Breast epithelium (tissue), 3 donors: ENCODE data around the gene ARMCX2.

ENCODE experiments used
- POLR2A ChIP-seq: fragments of 450-650 bp; IDR thresholded peaks from one replicate; pipeline ENCODE4 v1.6.1; 2016; ENCODE audit warnings: antibody characterized with exemption, mild to moderate bottlenecking, moderate library complexity
- POLR2AphosphoS5 ChIP-seq, 3 donors: sonication (generic); formaldehyde crosslinking; IDR thresholded peaks; one replicate each; pipeline ENCODE4 v1.6.1; 2017; ENCODE audit warnings: antibody characterized with exemption in 3 of 3
- TF ChIP-seq, protein P1 (sequence below), 3 donors: fragments of 450-650 bp; IDR thresholded peaks; one replicate each; pipeline ENCODE4 v1.5.1; 2016 to 2017; ENCODE audit warnings: antibody characterized with exemption in 3 of 3, mild to moderate bottlenecking in 3 of 3, moderate library complexity in 3 of 3

DNA sequence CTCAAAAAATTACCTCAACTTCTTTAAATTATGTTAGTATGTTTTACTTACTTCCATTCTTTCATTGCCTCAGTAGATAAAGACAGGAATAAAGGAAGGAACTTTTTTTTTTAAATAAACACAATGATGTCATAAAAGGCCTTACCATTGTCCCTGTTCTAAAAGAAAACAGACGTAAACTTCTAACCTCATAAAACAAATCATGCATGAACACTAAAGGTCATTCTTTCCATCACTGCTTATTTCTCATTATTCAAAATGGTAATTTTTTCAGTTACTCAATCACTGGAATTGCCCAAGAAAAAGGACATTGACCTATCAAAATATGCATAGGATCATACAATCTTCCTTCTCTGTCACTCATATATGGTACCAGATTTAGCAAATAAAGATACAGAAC lies 32.2 kb upstream of the ARMCX2 start:
- TF ChIP-seq, protein P1, sequence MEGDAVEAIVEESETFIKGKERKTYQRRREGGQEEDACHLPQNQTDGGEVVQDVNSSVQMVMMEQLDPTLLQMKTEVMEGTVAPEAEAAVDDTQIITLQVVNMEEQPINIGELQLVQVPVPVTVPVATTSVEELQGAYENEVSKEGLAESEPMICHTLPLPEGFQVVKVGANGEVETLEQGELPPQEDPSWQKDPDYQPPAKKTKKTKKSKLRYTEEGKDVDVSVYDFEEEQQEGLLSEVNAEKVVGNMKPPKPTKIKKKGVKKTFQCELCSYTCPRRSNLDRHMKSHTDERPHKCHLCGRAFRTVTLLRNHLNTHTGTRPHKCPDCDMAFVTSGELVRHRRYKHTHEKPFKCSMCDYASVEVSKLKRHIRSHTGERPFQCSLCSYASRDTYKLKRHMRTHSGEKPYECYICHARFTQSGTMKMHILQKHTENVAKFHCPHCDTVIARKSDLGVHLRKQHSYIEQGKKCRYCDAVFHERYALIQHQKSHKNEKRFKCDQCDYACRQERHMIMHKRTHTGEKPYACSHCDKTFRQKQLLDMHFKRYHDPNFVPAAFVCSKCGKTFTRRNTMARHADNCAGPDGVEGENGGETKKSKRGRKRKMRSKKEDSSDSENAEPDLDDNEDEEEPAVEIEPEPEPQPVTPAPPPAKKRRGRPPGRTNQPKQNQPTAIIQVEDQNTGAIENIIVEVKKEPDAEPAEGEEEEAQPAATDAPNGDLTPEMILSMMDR (IDR thresholded peaks at IDR 0.05) = no peak
- TF ChIP-seq POLR2AphosphoS5 (IDR thresholded peaks at IDR 0.05) = no peak
- no peak for TF ChIP-seq POLR2A
